Epithelial cell of esophagus (primary cell): ENCODE data around the gene CLEC7A.
A peak's percentile ranks its signal among the peaks of the same experiment; 100 is the strongest.

Experiments used
- DNase-seq: peaks from one replicate; pipeline ENCODE4 v3.0.0; 2010; ENCODE audit warnings: low read depth
- H3K4me3 ChIP-seq: 2 replicates; pipeline ENCODE4 v1.5.1; 2011; ENCODE audit warnings: mild to moderate bottlenecking, low read length, control low read depth
- CTCF ChIP-seq: IDR thresholded peaks from 2 replicates; pipeline ENCODE4 v1.5.1; 2011; ENCODE audit warnings: low read depth, mild to moderate bottlenecking, low read length, control low read depth, inconsistent platforms; ENCODE audit not compliant: insufficient read depth; ENCODE audit errors: missing control alignments

Gene CLEC7A

GRCh38 chr12:10170216-10170615 lies 40.2 kb upstream of the CLEC7A start:
- no peak overlapping the region for H3K4me3 ChIP-seq
- peak; percentile 90 for DNase-seq
- no peak for TF ChIP-seq CTCF

GRCh38 chr12:10169104-10169503 lies 39.1 kb upstream of the CLEC7A start:
- TF ChIP-seq CTCF, result no peak
- DNase-seq, result no peak
- H3K4me3 ChIP-seq, result no peak overlapping the region

- peak; percentile 62 for DNase-seq
- no peak for TF ChIP-seq CTCF
- H3K4me3 ChIP-seq, result no peak overlapping the region
Observed at GRCh38 chr12:10167599-10167998, 37.6 kb upstream of the CLEC7A start.

- H3K4me3 ChIP-seq, result no peak overlapping the region
- TF ChIP-seq CTCF, result no peak
- no peak for DNase-seq
Observed at GRCh38 chr12:10165421-10165820, 35.4 kb upstream of the CLEC7A start.

GRCh38 chr12:10163084-10163483 lies 33.1 kb upstream of the CLEC7A start:
- DNase-seq, result no peak
- H3K4me3 ChIP-seq, result no peak overlapping the region
- no peak for TF ChIP-seq CTCF

GRCh38 chr12:10160617-10161385 lies 30.8 kb upstream of the CLEC7A start:
- TF ChIP-seq CTCF, result no peak
- peak; percentile 34 for DNase-seq
- no peak overlapping the region for H3K4me3 ChIP-seq

GRCh38 chr12:10159280-10159679 lies 29.3 kb upstream of the CLEC7A start:
- no peak overlapping the region for H3K4me3 ChIP-seq
- TF ChIP-seq CTCF, result no peak
- no peak for DNase-seq
